NK-92 (cell line): ENCODE data around the gene SRPK2.
"Not testable (repeated sequence)": the region's sequence is repeated elsewhere in the genome, so short reads cannot be mapped to it uniquely, and the experiment has no call there.

Experiments used
- DNase-seq: peaks from one replicate; lab custom pipeline; 2025; ENCODE audit not compliant: unreplicated experiment; lab: John Stamatoyannopoulos, UW

The SRPK2 gene

GRCh38 chr7:105268511-105269392, 120.0 kb downstream of the SRPK2 start:
- no peak for DNase-seq

- no peak for DNase-seq
Observed at GRCh38 chr7:105268056-105268455, 120.7 kb downstream of the SRPK2 start.

GRCh38 chr7:105267244-105267643, 121.5 kb downstream of the SRPK2 start:
- no peak for DNase-seq

- no peak for DNase-seq
Observed at GRCh38 chr7:105264707-105265106, 124.0 kb downstream of the SRPK2 start.

GRCh38 chr7:105261689-105262088, 127.0 kb downstream of the SRPK2 start:
- DNase-seq: no peak

GRCh38 chr7:105260201-105260871, 128.4 kb downstream of the SRPK2 start:
- DNase-seq: not testable (repeated sequence)

GRCh38 chr7:105258919-105259318, 129.8 kb downstream of the SRPK2 start:
- DNase-seq: not testable (repeated sequence)

GRCh38 chr7:105257338-105257737, 131.4 kb downstream of the SRPK2 start:
- no peak for DNase-seq

- DNase-seq: no peak
Observed at GRCh38 chr7:105256761-105257231, 131.9 kb downstream of the SRPK2 start.

GRCh38 chr7:105250706-105251105, 138.0 kb downstream of the SRPK2 start:
- no peak for DNase-seq

GRCh38 chr7:105250239-105250638, 138.5 kb downstream of the SRPK2 start:
- DNase-seq: no peak

GRCh38 chr7:105249216-105249615, 139.5 kb downstream of the SRPK2 start:
- DNase-seq: no peak

GRCh38 chr7:105246679-105247078, 142.0 kb downstream of the SRPK2 start:
- DNase-seq: no peak

GRCh38 chr7:105246256-105246655, 142.5 kb downstream of the SRPK2 start:
- DNase-seq: no peak

GRCh38 chr7:105245398-105246114, 143.2 kb downstream of the SRPK2 start:
- DNase-seq: no peak

- DNase-seq: no peak
Observed at GRCh38 chr7:105244594-105244993, 144.1 kb downstream of the SRPK2 start.

GRCh38 chr7:105241198-105241597, 147.5 kb downstream of the SRPK2 start:
- no peak for DNase-seq

- no peak for DNase-seq
Observed at GRCh38 chr7:105238198-105238765, 150.4 kb downstream of the SRPK2 start.

- no peak for DNase-seq
Observed at GRCh38 chr7:105234886-105235285, 153.8 kb downstream of the SRPK2 start.

GRCh38 chr7:105232829-105233291, 155.9 kb downstream of the SRPK2 start:
- not testable (repeated sequence) for DNase-seq

- DNase-seq: no peak
Observed at GRCh38 chr7:105230486-105230885, 158.2 kb downstream of the SRPK2 start.
